ENCODE measurements around the gene TTC9.

The TTC9 gene

GRCh38 chr14:70654632-70655031 lies 12.9 kb downstream of the TTC9 start:
- Histone ChIP-seq H3K9me2 (replicated peaks; ENCODE audit: insufficient read depth, low read length) (no peaks in the 10 kb centered on the region), H3K36me3 (ENCODE audit: low read length) (peaks cover 15% of the 10 kb centered on the region), H3K9me3 (ENCODE audit: insufficient read depth, low read length) (no peaks in the 10 kb centered on the region), H3K27ac (ENCODE audit: low read depth, low read length) (peak overlapping the region; percentile 98), H3K79me2 (ENCODE audit: insufficient read depth, low read length) (peaks cover 82% of the 10 kb centered on the region), H3K4me3 (ENCODE audit: insufficient read depth, low read length, poor library complexity, severe bottlenecking) (peak overlapping the region; percentile 36), H3K27me3 (ENCODE audit: low read length) (no peaks in the 10 kb centered on the region), H4K20me1 (ENCODE audit: low read depth, low read length) (no peaks in the 10 kb centered on the region), H3K4me2 (ENCODE audit: low read depth, low read length, poor library complexity, severe bottlenecking) (peak overlapping the region; percentile 71), H3F3A (ENCODE audit: insufficient read depth) (peaks cover 73% of the 10 kb centered on the region), H2AFZ (ENCODE audit: low read depth, low read length, severe bottlenecking) (no peak overlapping the region), H3K9ac (ENCODE audit: low read length) (peak overlapping the region; percentile 67)
- TF ChIP-seq, protein P1, sequence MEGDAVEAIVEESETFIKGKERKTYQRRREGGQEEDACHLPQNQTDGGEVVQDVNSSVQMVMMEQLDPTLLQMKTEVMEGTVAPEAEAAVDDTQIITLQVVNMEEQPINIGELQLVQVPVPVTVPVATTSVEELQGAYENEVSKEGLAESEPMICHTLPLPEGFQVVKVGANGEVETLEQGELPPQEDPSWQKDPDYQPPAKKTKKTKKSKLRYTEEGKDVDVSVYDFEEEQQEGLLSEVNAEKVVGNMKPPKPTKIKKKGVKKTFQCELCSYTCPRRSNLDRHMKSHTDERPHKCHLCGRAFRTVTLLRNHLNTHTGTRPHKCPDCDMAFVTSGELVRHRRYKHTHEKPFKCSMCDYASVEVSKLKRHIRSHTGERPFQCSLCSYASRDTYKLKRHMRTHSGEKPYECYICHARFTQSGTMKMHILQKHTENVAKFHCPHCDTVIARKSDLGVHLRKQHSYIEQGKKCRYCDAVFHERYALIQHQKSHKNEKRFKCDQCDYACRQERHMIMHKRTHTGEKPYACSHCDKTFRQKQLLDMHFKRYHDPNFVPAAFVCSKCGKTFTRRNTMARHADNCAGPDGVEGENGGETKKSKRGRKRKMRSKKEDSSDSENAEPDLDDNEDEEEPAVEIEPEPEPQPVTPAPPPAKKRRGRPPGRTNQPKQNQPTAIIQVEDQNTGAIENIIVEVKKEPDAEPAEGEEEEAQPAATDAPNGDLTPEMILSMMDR (IDR thresholded peaks at IDR 0.05; ENCODE audit: insufficient read depth, low read length, poor library complexity, severe bottlenecking): no peak
- TF ChIP-seq EZH2phosphoT487 (conservative IDR thresholded peaks at IDR 0.05; ENCODE audit: low read length): no peak

- Histone ChIP-seq H3K27me3 (ENCODE audit: low read length) (no peaks in the 10 kb centered on the region), H3K4me2 (ENCODE audit: low read depth, low read length, poor library complexity, severe bottlenecking) (peak overlapping the region; percentile 71), H3K79me2 (ENCODE audit: insufficient read depth, low read length) (peaks cover 83% of the 10 kb centered on the region), H3K9me2 (replicated peaks; ENCODE audit: insufficient read depth, low read length) (no peaks in the 10 kb centered on the region), H4K20me1 (ENCODE audit: low read depth, low read length) (no peaks in the 10 kb centered on the region), H3K9me3 (ENCODE audit: insufficient read depth, low read length) (no peaks in the 10 kb centered on the region), H3F3A (ENCODE audit: insufficient read depth) (peaks cover 76% of the 10 kb centered on the region), H3K9ac (ENCODE audit: low read length) (peak overlapping the region; percentile 67), H3K36me3 (ENCODE audit: low read length) (peaks cover 15% of the 10 kb centered on the region), H3K4me3 (ENCODE audit: insufficient read depth, low read length, poor library complexity, severe bottlenecking) (peak overlapping the region; percentile 39), H2AFZ (ENCODE audit: low read depth, low read length, severe bottlenecking) (no peak overlapping the region), H3K27ac (ENCODE audit: low read depth, low read length) (peak overlapping the region; percentile 98)
- TF ChIP-seq, protein P1 (IDR thresholded peaks at IDR 0.05; ENCODE audit: insufficient read depth, low read length, poor library complexity, severe bottlenecking): no peak
- no peak for TF ChIP-seq EZH2phosphoT487 (conservative IDR thresholded peaks at IDR 0.05; ENCODE audit: low read length)
Measured at GRCh38 chr14:70655110-70655826, 13.6 kb downstream of the TTC9 start.

DNA sequence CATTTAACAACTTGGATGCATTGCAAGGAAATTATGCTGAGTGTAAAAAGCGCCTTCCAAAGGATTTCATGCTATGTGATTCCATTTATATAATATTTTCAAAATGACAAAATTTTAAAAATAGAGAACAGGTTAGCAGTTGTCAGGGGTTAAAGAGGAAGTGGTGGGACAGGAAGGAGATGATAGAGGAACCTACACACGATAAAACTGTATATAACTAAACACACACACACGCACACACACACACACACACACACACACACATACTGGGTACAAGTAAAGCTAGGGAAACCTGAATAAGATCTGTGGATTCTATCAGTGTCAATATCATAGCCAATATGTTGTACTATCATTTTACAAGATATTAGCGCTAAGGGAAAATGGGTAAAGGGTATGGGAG lies 17.2 kb downstream of the TTC9 start:
- Histone ChIP-seq H3K79me2 (ENCODE audit: insufficient read depth, low read length) (peaks cover 81% of the 10 kb centered on the region), H4K20me1 (ENCODE audit: low read depth, low read length) (no peaks in the 10 kb centered on the region), H3K27me3 (ENCODE audit: low read length) (no peaks in the 10 kb centered on the region), H3K4me3 (ENCODE audit: insufficient read depth, low read length, poor library complexity, severe bottlenecking) (peak overlapping the region; percentile 12), H3K4me2 (ENCODE audit: low read depth, low read length, poor library complexity, severe bottlenecking) (peak overlapping the region; percentile 85), H3K9me3 (ENCODE audit: insufficient read depth, low read length) (no peaks in the 10 kb centered on the region), H3K27ac (ENCODE audit: low read depth, low read length) (peak overlapping the region; percentile 98), H3K9me2 (replicated peaks; ENCODE audit: insufficient read depth, low read length) (no peaks in the 10 kb centered on the region), H3F3A (ENCODE audit: insufficient read depth) (peaks cover 83% of the 10 kb centered on the region), H3K9ac (ENCODE audit: low read length) (peak overlapping the region; percentile 57), H2AFZ (ENCODE audit: low read depth, low read length, severe bottlenecking) (no peak overlapping the region), H3K36me3 (ENCODE audit: low read length) (peaks cover 10% of the 10 kb centered on the region)
- TF ChIP-seq EZH2phosphoT487 (conservative IDR thresholded peaks at IDR 0.05; ENCODE audit: low read length): no peak
- TF ChIP-seq, protein P1 (IDR thresholded peaks at IDR 0.05; ENCODE audit: insufficient read depth, low read length, poor library complexity, severe bottlenecking): no peak
